ENCODE data around the gene SMCO2. TPM values are rescaled to one million over a fixed set of nuclear protein-coding genes. Genes with fewer than 3 reads are reported as not detected.

The SMCO2 gene
- total RNA-seq, 1 donor from 2014 or later, result not detected

GRCh38 chr12:27534765-27535161 lies 88.2 kb downstream of the SMCO2 start:
- TF ChIP-seq CTCF (IDR thresholded peaks at IDR 0.05), result no peak
- H3K4me1 Mint-ChIP-seq (ENCODE audit: unreplicated experiment), result peaks cover 49% of the 10 kb centered on the region
- peaks cover 14% of the 10 kb centered on the region for H3K36me3 Mint-ChIP-seq (ENCODE audit: unreplicated experiment)
- H3K27me3 Mint-ChIP-seq (ENCODE audit: unreplicated experiment), result no peaks in the 10 kb centered on the region
- H3K4me3 Mint-ChIP-seq (ENCODE audit: unreplicated experiment), result no peak overlapping the region
- no peaks in the 10 kb centered on the region for H3K9me3 Mint-ChIP-seq (ENCODE audit: unreplicated experiment)
- peak overlapping the region; percentile 75 for H3K27ac Mint-ChIP-seq (ENCODE audit: unreplicated experiment)
- DNase-seq (ENCODE audit: extremely low spot score, unreplicated experiment), result no peak

GRCh38 chr12:27535318-27535717 lies 88.8 kb downstream of the SMCO2 start:
- H3K27me3 Mint-ChIP-seq (ENCODE audit: unreplicated experiment), result no peaks in the 10 kb centered on the region
- TF ChIP-seq CTCF (IDR thresholded peaks at IDR 0.05), result no peak
- no peak overlapping the region for H3K27ac Mint-ChIP-seq (ENCODE audit: unreplicated experiment)
- H3K4me1 Mint-ChIP-seq (ENCODE audit: unreplicated experiment), result peaks cover 48% of the 10 kb centered on the region
- no peak for DNase-seq (ENCODE audit: extremely low spot score, unreplicated experiment)
- H3K9me3 Mint-ChIP-seq (ENCODE audit: unreplicated experiment), result no peaks in the 10 kb centered on the region
- no peak overlapping the region for H3K4me3 Mint-ChIP-seq (ENCODE audit: unreplicated experiment)
- H3K36me3 Mint-ChIP-seq (ENCODE audit: unreplicated experiment), result peaks cover 14% of the 10 kb centered on the region

GRCh38 chr12:27537855-27538675 lies 91.5 kb downstream of the SMCO2 start:
- Mint-ChIP-seq H3K27ac (ENCODE audit: unreplicated experiment) (peak overlapping the region; percentile 83), H3K36me3 (ENCODE audit: unreplicated experiment) (peaks cover 14% of the 10 kb centered on the region), H3K9me3 (ENCODE audit: unreplicated experiment) (no peaks in the 10 kb centered on the region), H3K4me1 (ENCODE audit: unreplicated experiment) (peaks cover 58% of the 10 kb centered on the region), H3K4me3 (ENCODE audit: unreplicated experiment) (no peak overlapping the region), H3K27me3 (ENCODE audit: unreplicated experiment) (no peaks in the 10 kb centered on the region)
- no peak for TF ChIP-seq CTCF (IDR thresholded peaks at IDR 0.05)
- no peak for DNase-seq (ENCODE audit: extremely low spot score, unreplicated experiment)

DNA sequence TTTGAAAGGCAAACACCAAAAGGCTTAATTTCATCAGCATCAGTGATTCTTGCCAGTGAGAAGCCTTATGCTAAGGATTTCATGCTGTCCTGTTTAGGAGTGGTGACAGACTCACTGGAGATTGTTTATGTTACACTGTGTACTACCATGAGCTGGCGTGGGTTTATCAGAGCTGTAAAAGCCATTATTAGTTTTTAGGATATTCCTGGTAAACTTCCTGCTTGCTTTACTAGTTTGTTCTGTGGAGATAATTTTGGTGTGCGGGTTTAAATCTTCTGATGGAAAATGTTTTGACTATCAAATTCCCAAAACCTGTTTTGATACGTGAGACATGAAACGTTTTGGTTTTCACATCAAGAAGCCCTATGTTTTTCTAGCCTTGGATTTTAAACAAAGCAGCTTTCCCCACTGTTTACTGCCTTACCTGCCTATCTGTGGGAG lies 92.7 kb downstream of the SMCO2 start:
- peaks cover 10% of the 10 kb centered on the region for H3K36me3 Mint-ChIP-seq (ENCODE audit: unreplicated experiment)
- no peak for TF ChIP-seq CTCF (IDR thresholded peaks at IDR 0.05)
- H3K4me3 Mint-ChIP-seq (ENCODE audit: unreplicated experiment), result no peak overlapping the region
- DNase-seq (ENCODE audit: extremely low spot score, unreplicated experiment), result no peak
- H3K9me3 Mint-ChIP-seq (ENCODE audit: unreplicated experiment), result no peaks in the 10 kb centered on the region
- H3K27me3 Mint-ChIP-seq (ENCODE audit: unreplicated experiment), result no peaks in the 10 kb centered on the region
- H3K27ac Mint-ChIP-seq (ENCODE audit: unreplicated experiment), result peak overlapping the region; percentile 83
- H3K4me1 Mint-ChIP-seq (ENCODE audit: unreplicated experiment), result peaks cover 58% of the 10 kb centered on the region

- no peak overlapping the region for H3K4me3 Mint-ChIP-seq (ENCODE audit: unreplicated experiment)
- peaks cover 3% of the 10 kb centered on the region for H3K36me3 Mint-ChIP-seq (ENCODE audit: unreplicated experiment)
- TF ChIP-seq CTCF (IDR thresholded peaks at IDR 0.05), result no peak
- H3K4me1 Mint-ChIP-seq (ENCODE audit: unreplicated experiment), result peaks cover 55% of the 10 kb centered on the region
- no peak for DNase-seq (ENCODE audit: extremely low spot score, unreplicated experiment)
- no peaks in the 10 kb centered on the region for H3K9me3 Mint-ChIP-seq (ENCODE audit: unreplicated experiment)
- H3K27me3 Mint-ChIP-seq (ENCODE audit: unreplicated experiment), result no peaks in the 10 kb centered on the region
- peak overlapping the region; percentile 70 for H3K27ac Mint-ChIP-seq (ENCODE audit: unreplicated experiment)
Observed at GRCh38 chr12:27541031-27541719, 94.6 kb downstream of the SMCO2 start.
